B cell (primary cell): ENCODE data around the gene LHPP. TPM values are rescaled to one million over a fixed set of nuclear protein-coding genes. Genes with fewer than 3 reads are reported as not detected.

Source experiments
- ATAC-seq: fragments of 200-7000 bp; cut with Tn5 transposase; one replicate; pipeline ENCODE4 v1.10.0; 2021; ENCODE audit warnings: low read depth, mild to moderate bottlenecking, moderate number of reproducible peaks, moderate library complexity
- CTCF ChIA-PET: fragments of 350-600 bp; sonication (Branson Sonifier 250); formaldehyde crosslinking; loops from one replicate; lab custom pipeline; 2021; ENCODE audit warnings: antibody characterized with exemption, inconsistent platforms; lab: Charles Lee
- POLR2A ChIA-PET: fragments of 350-600 bp; sonication (Branson Sonifier 250); formaldehyde crosslinking; loops from one replicate; lab custom pipeline; 2021; ENCODE audit warnings: antibody characterized with exemption; lab: Charles Lee
- DNase-seq: peaks from one replicate; pipeline ENCODE4 v3.0.0; 2013
- H2AFZ ChIP-seq: 2 replicates; pipeline ENCODE4 v1.6.1; 2012; ENCODE audit warnings: mild to moderate bottlenecking, low read depth, low read length; ENCODE audit not compliant: insufficient read depth, poor library complexity, severe bottlenecking
- H3K27ac ChIP-seq, 2 donors: 1 replicate in 1 of 2; 2 replicates in 1 of 2; pipeline ENCODE4 v1.5.1; 2012 to 2013; ENCODE audit warnings: low read length in 2 of 2, mild to moderate bottlenecking in 2 of 2, moderate library complexity in 1 of 2
- H3K27me3 ChIP-seq, 4 experiments: fragments of 200-600 bp in 1 of 4; sonication (generic) in 1 of 4; replicated peaks in 1 of 4; 1 replicate in 2 of 4; 2 replicates in 2 of 4; pipeline versions ENCODE4 v1.6.1 to v1.7.0; 2013 to 2016; ENCODE audit warnings: low read length in 3 of 4, mild to moderate bottlenecking in 2 of 4, mixed read lengths in 1 of 4, moderate library complexity in 1 of 4; ENCODE audit not compliant: insufficient read depth in 4 of 4, control insufficient read depth in 3 of 4; ENCODE audit errors: control extremely low read depth in 1 of 4
- H3K36me3 ChIP-seq, 2 experiments: replicated peaks in 1 of 2; 1 replicate in 1 of 2; 2 replicates in 1 of 2; pipeline versions ENCODE4 v1.6.1 to v1.7.1; 2013; ENCODE audit warnings: low read length in 1 of 2; ENCODE audit not compliant: insufficient read depth in 2 of 2, control insufficient read depth in 1 of 2; ENCODE audit errors: control extremely low read depth in 1 of 2, extremely low read depth in 1 of 2
- H3K4me1 ChIP-seq, 2 donors: fragments of 200-600 bp in 1 of 2; sonication (generic) in 1 of 2; 1 replicate in 1 of 2; 2 replicates in 1 of 2; pipeline versions ENCODE4 v1.5.1 to v1.6.1; 2013 to 2017; ENCODE audit warnings: low read length in 2 of 2; ENCODE audit not compliant: control insufficient read depth in 2 of 2, insufficient read depth in 2 of 2
- H3K4me2 ChIP-seq: replicated peaks from 2 replicates; pipeline ENCODE3; 2012; ENCODE audit warnings: mild to moderate bottlenecking, low read depth, low read length; ENCODE audit not compliant: poor library complexity, severe bottlenecking
- H3K4me3 ChIP-seq, 5 experiments: fragments of 200-600 bp in 1 of 5; sonication (generic) in 1 of 5; 1 replicate in 3 of 5; 2 replicates in 2 of 5; pipeline versions ENCODE4 v1.5.1 to v1.7.0; 2011 to 2016; ENCODE audit warnings: low read length in 4 of 5, mild to moderate bottlenecking in 4 of 5, low read depth in 2 of 5, control low read depth in 1 of 5, moderate library complexity in 1 of 5; ENCODE audit not compliant: insufficient read depth in 1 of 5; ENCODE audit errors: control extremely low read depth in 1 of 5, extremely low read depth in 1 of 5
- H3K79me2 ChIP-seq: fragments of 200-600 bp; sonication (generic); one replicate; pipeline ENCODE4 v1.6.0; 2016; ENCODE audit warnings: low read length; ENCODE audit not compliant: control insufficient read depth, insufficient read depth
- H3K9ac ChIP-seq: fragments of 200-600 bp; sonication (generic); 2 replicates; pipeline ENCODE4 v1.6.1; 2017; ENCODE audit warnings: mild to moderate bottlenecking, low read length, moderate library complexity
- H3K9me3 ChIP-seq, 3 donors: one replicate each; pipeline versions ENCODE4 v1.6.1 to v1.7.1; 2013; ENCODE audit warnings: low read length in 2 of 3; ENCODE audit not compliant: control insufficient read depth in 2 of 3, insufficient read depth in 1 of 3; ENCODE audit errors: control extremely low read depth in 1 of 3
- H4K20me1 ChIP-seq: 2 replicates; pipeline ENCODE4 v1.6.0; 2012; ENCODE audit warnings: mild to moderate bottlenecking, low read length; ENCODE audit not compliant: insufficient read depth, control insufficient read depth, poor library complexity, severe bottlenecking
- H3K27ac Mint-ChIP-seq: one replicate; pipeline ENCODE4 v1.8.0; 2021; ENCODE audit warnings: mixed read lengths
- H3K27me3 Mint-ChIP-seq: one replicate; pipeline ENCODE4 v1.8.0; 2021; ENCODE audit warnings: mixed read lengths
- H3K4me1 Mint-ChIP-seq: one replicate; pipeline ENCODE4 v1.8.0; 2021; ENCODE audit warnings: mixed read lengths
- H3K4me3 Mint-ChIP-seq: one replicate; pipeline ENCODE4 v1.8.0; 2021; ENCODE audit warnings: mixed read lengths
- H3K9me3 Mint-ChIP-seq: one replicate; pipeline ENCODE4 v1.8.0; 2022; ENCODE audit warnings: mixed read lengths; ENCODE audit not compliant: insufficient read depth
- CTCF ChIP-seq: fragments of 200-600 bp; IDR thresholded peaks from one replicate; pipeline ENCODE4 v1.8.0; 2022; ENCODE audit warnings: antibody characterized with exemption, mild to moderate bottlenecking
- EZH2 ChIP-seq: IDR thresholded peaks from 2 replicates; pipeline ENCODE4 v1.6.1; 2012; ENCODE audit warnings: borderline replicate concordance, low read depth, mild to moderate bottlenecking, moderate library complexity, low read length; ENCODE audit not compliant: insufficient read depth, poor library complexity, severe bottlenecking
- WGBS: methylation state at CpG from one replicate; pipeline ENCODE4 v1.1.5; 2013; ENCODE audit warnings: missing lambda C conversion rate; ENCODE audit not compliant: insufficient coverage; 5-methylcytosine and 5-hydroxymethylcytosine counted together
- intact Hi-C: fragments of 100-400 bp; cut with micrococcal nuclease; formaldehyde crosslinking; loops from one replicate; pipeline ENCODE4 v1.10.0; 2022
- polyA plus RNA-seq: library from polyadenylated mRNA; depleted of rRNA; stranded (reverse); fragments of >200 nt; gene quantifications from 2 replicates; pipeline ENCODE4 v1.2.3, GENCODE V29; 2012
- total RNA-seq, 2 donors: library from RNA; stranded (reverse); fragments of 120-200 nt in 1 of 2; gene quantifications; 1 replicate in 1 of 2; 2 replicates in 1 of 2; pipeline versions ENCODE4 v1.2.3 to v1.2.4, GENCODE V29; 2013 to 2022

Gene LHPP
- total and polyA plus RNA-seq, 2 donors (not counting 1 experiment from before 2014, with no cell fraction given) = 60.2 to 83.5 TPM

GRCh38 chr10:124422742-124423141, 38.9 kb upstream of the LHPP start:
- Histone ChIP-seq H4K20me1 (no peaks in the 10 kb centered on the region), H3K79me2 (peaks cover 5% of the 10 kb centered on the region), H3K4me2 (no peak overlapping the region), H3K36me3 (no peaks in the 10 kb centered on the region), H3K27ac (no peak overlapping the region), H3K9ac (no peak overlapping the region), H3K4me1 (peaks cover 8 to 11% of the 10 kb centered on the region in 2 donors), H3K9me3 (no peaks in the 10 kb centered on the region), H2AFZ (no peak overlapping the region), H3K4me3 (no peak overlapping the region), H3K27me3 (peaks cover 0 to 31% (median 7%) of the 10 kb centered on the region in 4 experiments)
- TF ChIP-seq CTCF (no peak), EZH2 (no peak)
- H3K9me3 Mint-ChIP-seq = no peaks in the 10 kb centered on the region
- intact Hi-C loops = no loop called here
- ChIA-PET POLR2A (interaction anchor here (0.6 kb wide), 1 partner anchor 9 kb away, joined by 3 read pairs; no protein-coding TSS in a partner anchor), CTCF (no interaction called here)
- H3K27me3 Mint-ChIP-seq = peaks cover 26% of the 10 kb centered on the region
- H3K4me3 Mint-ChIP-seq = no peak overlapping the region
- DNase-seq (no peak), ATAC-seq (no peak)
- 93% methylated on average over 6 of the region's 12 CpGs for WGBS
- no peak overlapping the region for H3K27ac Mint-ChIP-seq
- H3K4me1 Mint-ChIP-seq = peaks cover 7% of the 10 kb centered on the region

DNA sequence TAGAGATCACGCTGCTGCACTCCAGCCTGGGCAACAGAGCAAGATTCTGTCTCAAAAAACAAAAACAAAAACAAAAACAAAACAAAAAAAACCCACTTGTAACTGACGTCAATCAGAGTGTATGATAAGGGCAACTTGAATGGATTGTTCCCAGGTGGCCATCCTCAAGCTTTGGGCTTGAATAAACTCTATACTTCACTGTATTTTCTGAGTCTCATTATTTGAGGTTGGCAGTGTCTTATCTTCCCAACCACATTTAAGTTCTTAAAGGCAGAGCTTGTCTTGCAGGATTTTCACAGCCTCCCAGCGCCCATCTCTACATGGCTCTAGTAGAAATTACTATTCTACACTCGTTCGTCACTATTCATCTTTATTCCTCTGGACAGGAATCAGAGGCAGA, 37.8 kb upstream of the LHPP start:
- ATAC-seq = no peak
- Histone ChIP-seq H3K36me3 (no peaks in the 10 kb centered on the region), H3K4me1 (peaks cover 4 to 6% of the 10 kb centered on the region in 2 donors), H3K4me2 (no peak overlapping the region), H2AFZ (no peak overlapping the region), H3K27ac (no peak overlapping the region), H3K4me3 (no peak overlapping the region), H4K20me1 (no peaks in the 10 kb centered on the region), H3K9me3 (no peaks in the 10 kb centered on the region), H3K9ac (no peak overlapping the region), H3K27me3 (peaks cover 0 to 31% (median 7%) of the 10 kb centered on the region in 4 experiments), H3K79me2 (no peaks in the 10 kb centered on the region)
- WGBS = no CpG with 5 or more reads among the region's 5 CpGs
- H3K27me3 Mint-ChIP-seq = peaks cover 27% of the 10 kb centered on the region
- no peak for DNase-seq
- ChIA-PET POLR2A (no interaction called here), CTCF (no interaction called here)
- peaks cover 3% of the 10 kb centered on the region for H3K4me1 Mint-ChIP-seq
- no peaks in the 10 kb centered on the region for H3K9me3 Mint-ChIP-seq
- no peak overlapping the region for H3K4me3 Mint-ChIP-seq
- no peak overlapping the region for H3K27ac Mint-ChIP-seq
- intact Hi-C loops = no loop called here
- TF ChIP-seq CTCF (no peak), EZH2 (no peak)
